DND-41 (cell line): ENCODE measurements around the gene TCF20.

Experiments used
- EZH2 ChIP-seq: IDR thresholded peaks from 3 replicates; pipeline ENCODE4 v1.6.1; 2012; ENCODE audit warnings: borderline replicate concordance, low read depth, mild to moderate bottlenecking, moderate library complexity, low read length, inconsistent platforms; ENCODE audit not compliant: severe bottlenecking
- TF ChIP-seq, protein P1 (sequence below): IDR thresholded peaks from 2 replicates; pipeline ENCODE4 v1.5.1; 2012; ENCODE audit warnings: borderline replicate concordance, low read length, moderate library complexity, mild to moderate bottlenecking; ENCODE audit not compliant: poor library complexity, severe bottlenecking; ENCODE audit errors: extremely low read depth

DNA sequence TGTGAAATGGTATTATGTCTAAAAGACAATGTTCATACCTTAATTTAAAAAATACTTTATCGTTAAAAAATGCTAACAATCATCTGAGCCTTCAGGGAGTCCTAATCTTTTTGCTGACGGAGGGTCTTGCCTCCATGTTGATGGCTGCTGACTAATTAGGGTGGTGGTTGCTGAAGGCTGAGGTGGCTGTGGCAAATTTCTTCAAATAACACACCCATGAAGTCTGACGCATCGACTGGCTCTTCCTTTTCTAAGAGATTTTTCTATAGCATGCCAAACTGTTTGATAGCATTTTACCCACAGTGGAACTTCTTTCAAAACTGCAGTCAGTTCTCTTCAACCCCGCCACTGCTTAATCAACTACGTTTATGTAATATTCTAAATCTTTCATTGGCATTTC is 33.6 kb downstream of the TCF20 start:
- TF ChIP-seq, protein P1, sequence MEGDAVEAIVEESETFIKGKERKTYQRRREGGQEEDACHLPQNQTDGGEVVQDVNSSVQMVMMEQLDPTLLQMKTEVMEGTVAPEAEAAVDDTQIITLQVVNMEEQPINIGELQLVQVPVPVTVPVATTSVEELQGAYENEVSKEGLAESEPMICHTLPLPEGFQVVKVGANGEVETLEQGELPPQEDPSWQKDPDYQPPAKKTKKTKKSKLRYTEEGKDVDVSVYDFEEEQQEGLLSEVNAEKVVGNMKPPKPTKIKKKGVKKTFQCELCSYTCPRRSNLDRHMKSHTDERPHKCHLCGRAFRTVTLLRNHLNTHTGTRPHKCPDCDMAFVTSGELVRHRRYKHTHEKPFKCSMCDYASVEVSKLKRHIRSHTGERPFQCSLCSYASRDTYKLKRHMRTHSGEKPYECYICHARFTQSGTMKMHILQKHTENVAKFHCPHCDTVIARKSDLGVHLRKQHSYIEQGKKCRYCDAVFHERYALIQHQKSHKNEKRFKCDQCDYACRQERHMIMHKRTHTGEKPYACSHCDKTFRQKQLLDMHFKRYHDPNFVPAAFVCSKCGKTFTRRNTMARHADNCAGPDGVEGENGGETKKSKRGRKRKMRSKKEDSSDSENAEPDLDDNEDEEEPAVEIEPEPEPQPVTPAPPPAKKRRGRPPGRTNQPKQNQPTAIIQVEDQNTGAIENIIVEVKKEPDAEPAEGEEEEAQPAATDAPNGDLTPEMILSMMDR: no peak
- no peak for TF ChIP-seq EZH2
